GM18499 (cell line): ENCODE results near the gene EXOSC2.
"Not testable (repeated sequence)": the region's sequence is repeated elsewhere in the genome, so short reads cannot be mapped to it uniquely, and the experiment has no call there.

ENCODE experiments used
- ATAC-seq: cut with Tn5 transposase; IDR thresholded peaks from one replicate; pipeline ENCODE4 v1.9.1; 2021; ENCODE audit warnings: moderate number of reproducible peaks; ENCODE audit not compliant: insufficient read depth, unreplicated experiment

Gene EXOSC2

DNA sequence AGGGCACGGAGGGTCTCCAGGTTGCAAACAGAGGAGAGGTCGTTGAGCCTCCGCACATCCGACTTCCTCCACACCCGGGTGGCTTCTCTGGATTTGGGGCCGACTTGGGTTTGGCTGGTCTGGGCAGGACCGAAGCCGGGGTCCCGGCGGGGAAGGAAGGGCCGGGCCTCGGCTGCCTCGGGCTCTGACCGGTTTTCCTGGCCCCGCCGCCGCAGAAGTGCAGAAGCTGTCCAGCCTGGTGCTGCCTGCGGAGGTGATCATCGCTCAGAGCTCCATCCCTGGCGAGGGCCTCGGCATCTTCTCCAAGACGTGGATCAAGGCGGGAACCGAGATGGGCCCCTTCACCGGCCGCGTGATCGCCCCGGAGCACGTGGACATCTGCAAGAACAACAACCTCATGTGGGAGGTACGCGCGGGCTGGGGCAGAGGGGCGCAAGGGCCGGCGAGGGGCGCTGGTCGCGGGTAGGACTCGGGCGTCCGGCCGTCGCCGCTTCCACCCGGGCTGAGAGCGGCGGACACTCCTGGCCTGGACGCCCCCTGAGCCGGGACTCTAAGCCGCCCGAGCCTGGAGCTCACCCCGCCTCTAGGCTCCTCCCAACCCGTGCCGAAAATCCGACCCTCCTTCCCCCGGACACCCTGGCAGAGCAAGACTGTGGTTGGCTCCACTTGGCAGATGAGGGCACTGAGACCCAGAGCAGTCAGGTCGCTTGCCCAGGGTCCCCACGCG is 27.0 kb upstream of the EXOSC2 start:
- ATAC-seq = no peak

- ATAC-seq = no peak
Observed at GRCh38 chr9:130667120-130667435, 26.5 kb upstream of the EXOSC2 start.

- no peak for ATAC-seq
Observed at GRCh38 chr9:130668196-130668595, 25.4 kb upstream of the EXOSC2 start.

DNA sequence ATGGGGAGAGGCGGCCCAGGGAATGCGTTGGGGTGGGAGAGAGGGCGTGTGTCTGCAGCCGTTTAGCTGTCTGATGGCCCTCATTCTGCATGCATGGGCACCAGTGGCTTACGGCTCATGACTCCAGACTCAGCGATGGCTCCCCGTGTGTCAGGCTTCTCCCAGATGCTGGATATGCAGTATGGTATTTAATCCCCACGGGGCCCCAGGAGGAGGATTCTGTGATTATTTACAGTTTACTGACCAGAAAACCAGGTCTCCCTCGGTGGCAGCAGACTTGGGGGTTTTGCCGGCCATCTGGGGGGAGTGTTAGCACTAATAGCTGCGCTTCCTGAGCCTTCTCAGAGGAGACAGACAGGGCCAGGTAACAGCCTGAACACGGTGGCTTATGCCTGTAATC is 24.9 kb upstream of the EXOSC2 start:
- ATAC-seq = no peak

- ATAC-seq = no peak
Observed at GRCh38 chr9:130669965-130670364, 23.6 kb upstream of the EXOSC2 start.

DNA sequence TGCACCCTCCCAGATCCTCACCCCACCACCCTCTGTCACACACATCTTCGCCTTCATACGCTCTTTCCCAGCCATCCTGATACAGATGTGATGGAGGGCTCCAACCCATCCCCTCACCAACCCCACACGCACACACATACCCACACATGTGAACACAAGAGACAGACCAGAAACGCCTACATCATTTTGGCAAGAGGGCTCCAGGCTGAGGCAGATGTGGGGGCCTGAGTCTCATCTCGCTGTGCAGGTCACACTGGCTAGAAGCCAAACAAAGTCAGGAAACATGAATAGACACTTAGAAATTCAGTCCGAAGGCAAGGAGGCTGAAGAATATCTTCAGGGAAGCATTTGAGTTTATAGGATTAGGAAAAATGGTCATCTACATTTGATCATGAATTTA is 22.9 kb upstream of the EXOSC2 start:
- ATAC-seq = no peak

DNA sequence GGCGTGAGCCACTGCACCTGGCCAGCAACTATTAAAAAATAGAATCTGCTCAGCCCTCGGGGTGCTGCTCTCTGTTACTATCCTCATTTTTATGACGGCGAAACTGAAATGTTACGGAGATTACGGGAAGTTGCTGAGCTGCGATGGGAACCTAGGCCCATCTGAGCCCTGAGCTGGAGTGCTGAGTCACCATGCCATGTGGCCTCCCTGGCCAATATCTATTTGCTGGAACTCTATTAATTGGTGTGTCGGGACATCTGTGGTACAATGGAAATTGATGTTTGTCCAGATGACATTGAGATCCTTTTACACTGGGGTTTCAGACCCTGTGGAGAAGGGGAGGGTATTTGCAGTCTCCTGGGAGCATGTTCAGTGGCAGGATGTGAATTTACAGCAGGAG is 21.1 kb upstream of the EXOSC2 start:
- ATAC-seq = no peak

DNA sequence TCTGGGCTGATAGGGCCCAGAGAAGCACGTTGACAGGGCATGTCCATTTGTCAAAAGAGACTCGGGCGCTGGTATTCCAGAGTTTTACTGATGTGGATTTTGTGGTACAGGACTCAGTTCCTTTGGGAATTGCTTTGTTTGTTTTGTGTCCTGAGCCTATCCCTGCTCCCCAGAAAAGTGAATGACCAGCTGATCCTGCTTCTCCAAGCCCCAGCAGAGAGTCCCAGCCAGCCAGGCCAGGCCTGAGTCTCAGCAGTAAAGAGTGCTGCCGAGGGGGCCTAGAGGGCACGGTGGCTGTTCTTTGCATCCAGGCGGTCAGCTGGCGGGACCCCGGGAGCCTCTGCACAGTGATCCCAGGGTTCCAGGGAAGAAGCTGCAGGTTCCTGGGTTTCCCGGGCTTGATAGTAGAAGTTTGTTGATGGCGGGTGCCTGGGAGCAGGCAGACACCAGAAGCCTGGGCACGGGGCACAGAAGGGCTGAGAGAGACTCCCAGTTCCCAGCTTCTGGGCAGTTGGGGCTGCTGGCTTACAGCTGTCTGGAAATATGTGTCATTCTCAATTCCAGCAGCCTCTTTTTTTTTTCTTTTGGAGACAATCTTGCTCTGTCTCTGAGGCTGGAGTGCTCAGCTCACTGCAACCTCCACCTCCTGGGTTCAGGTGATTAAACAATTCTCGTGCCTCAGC is 20.5 kb upstream of the EXOSC2 start:
- no peak for ATAC-seq

- ATAC-seq = no peak
Observed at GRCh38 chr9:130675396-130675795, 18.2 kb upstream of the EXOSC2 start.

GRCh38 chr9:130677252-130677651 is 16.3 kb upstream of the EXOSC2 start:
- no peak for ATAC-seq

- no peak for ATAC-seq
Observed at GRCh38 chr9:130680836-130681768, 12.5 kb upstream of the EXOSC2 start.

DNA sequence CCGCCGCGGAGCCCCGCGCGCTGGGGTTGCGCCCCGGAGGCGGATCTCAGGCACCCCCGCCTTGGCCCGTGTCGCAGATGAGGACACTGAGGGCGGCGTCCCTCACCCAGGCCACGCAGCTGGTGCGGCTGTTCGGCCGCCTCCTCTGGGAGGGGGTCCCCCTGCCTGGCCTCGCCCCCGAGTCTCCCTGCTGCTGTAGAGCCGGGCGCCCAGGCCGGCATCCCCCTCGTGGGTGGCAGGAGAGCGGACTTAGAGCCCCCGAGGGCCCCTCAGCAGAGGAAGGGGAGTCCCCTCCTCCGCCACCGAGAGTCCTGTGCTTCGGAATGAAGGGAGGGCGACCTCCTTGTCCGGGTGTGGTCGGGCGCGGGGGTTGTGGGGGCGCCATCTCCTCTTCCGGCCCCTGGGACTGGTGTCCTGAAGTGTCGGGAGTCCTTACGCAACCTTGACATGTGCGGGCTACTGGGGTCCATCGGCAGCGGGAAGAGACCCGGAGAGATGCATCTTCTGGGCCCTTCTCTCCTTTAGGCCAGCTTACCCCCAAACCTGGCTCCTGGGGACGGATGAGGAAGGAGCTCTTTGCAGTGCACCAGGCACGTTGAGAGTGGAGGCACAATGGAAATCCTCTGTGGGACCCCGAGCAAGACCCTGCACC is 11.7 kb upstream of the EXOSC2 start:
- no peak for ATAC-seq

DNA sequence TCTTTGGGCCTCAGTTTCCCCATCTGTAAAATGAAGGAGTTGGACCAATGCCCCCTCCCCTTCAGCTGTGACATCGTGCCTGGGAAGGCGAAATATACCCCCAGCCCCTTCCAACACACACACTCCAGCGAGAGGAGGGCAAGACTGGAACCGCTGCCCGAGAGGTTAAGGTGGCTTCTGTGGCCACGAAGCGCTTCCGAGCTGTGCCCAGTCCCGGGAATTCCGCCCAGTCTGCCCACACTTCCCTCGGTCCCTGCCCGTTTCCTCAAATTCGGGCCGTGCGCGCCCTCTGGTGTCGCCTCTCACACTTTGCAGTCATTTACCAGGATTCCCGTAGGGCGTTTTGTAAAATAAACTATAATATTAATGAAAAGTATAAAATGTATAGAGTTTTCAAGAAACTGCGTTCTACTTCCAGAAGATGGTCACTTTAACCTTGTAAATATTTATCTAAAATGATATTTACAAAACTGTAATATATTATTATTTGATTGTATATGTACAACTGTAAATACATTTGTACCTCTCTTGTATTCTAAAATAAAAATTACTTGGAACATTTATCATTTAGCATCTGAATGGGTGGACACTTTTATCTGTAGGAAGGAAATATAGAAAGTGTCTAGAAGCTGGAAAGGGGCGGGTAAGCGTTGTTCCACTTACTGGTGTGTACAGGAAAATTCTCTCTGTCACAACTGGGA is 11.0 kb upstream of the EXOSC2 start:
- no peak for ATAC-seq

DNA sequence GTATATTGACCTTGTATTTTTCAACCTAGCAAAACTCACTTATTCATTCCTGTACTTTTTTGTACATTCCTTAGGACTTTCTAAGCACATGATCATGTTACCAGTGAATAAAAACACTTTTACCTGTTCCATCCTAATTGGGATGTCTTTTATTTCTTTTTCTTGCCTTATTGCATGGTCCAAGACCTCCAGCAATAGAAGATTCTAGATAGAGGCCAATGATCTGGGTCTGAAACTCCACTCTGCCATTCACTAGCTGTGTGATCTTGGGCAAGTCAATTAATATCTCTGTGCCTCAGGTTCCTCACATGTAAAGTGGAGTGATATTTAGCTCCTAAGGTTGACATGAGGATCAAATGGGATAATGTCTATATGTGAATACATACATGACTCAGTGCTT is 8.5 kb upstream of the EXOSC2 start:
- no peak for ATAC-seq

DNA sequence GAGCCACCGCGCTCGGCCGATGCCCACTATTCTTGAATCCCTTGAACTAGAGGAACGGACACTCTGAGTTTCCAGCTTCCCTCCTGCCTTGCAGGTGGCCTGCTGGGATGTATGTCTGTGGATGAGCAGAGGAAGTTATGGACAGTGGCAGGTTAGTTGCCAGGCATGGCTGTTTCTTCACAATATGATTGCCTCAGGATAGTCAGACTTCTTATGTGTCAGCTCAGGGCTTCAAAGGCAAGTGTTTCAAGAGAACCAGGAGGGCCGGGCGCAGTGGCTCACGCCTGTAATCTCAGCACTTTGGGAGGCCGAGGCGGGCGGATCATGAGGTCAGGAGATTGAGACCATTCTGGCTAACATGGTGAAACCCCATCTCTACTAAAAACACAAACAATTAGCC is 7.6 kb upstream of the EXOSC2 start:
- not testable (repeated sequence) for ATAC-seq

DNA sequence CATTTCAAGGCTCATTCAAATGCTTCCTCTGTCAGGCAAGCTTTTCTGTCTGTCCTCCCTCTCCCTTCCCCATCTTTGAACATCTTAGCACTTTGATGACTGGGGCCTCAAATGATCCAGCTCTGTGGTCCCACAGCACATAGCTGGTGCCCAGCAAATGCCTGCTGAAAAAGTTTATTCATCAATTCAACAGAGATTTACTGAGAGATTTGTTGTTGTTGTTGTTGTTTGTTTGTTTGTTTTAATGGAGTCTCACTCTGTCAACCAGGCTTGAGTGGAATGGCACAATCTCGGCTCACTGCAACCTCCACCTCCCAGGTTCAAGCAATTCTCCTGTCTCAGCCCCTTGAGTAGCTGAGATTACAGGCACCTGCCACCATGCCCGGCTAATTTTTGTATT is 6.0 kb upstream of the EXOSC2 start:
- no peak for ATAC-seq

DNA sequence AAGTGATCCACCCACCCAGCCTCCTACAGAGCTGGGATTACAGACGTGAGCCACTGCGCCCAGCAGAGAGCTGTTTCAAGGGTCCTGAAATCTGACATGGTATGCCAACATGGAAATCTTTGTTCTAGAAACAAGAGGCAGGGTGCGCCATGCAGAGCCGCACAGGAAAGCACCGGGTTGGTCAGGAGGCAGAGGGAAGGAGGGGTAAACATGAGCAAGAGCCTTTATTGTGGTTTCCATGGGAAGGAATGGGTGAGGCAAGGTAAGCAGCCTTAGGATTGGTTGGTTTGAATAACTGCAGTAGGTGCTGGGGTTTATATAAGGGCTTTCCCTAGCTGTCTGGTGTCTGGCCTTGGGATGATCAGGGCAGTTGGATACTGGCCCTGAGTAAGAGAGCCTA is 5.5 kb upstream of the EXOSC2 start:
- no peak for ATAC-seq

DNA sequence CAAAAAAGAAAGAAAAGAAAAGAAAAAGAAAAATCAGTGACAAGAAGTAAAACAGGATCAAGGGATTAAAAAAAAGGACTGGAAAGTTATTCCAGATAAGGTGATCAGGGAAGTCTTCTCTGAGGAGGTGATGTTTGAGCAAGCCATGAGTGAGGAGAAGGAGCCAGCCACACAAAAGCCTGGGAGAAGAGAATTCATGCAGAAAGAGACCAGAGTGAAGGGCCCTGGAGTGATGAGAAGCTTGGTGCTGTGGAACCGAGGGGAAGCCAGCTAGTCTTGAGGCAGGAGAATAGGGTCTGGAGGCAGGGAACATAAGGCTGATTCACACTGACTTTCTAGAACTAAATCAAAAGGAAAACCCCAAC is 4.0 kb upstream of the EXOSC2 start:
- no peak for ATAC-seq

DNA sequence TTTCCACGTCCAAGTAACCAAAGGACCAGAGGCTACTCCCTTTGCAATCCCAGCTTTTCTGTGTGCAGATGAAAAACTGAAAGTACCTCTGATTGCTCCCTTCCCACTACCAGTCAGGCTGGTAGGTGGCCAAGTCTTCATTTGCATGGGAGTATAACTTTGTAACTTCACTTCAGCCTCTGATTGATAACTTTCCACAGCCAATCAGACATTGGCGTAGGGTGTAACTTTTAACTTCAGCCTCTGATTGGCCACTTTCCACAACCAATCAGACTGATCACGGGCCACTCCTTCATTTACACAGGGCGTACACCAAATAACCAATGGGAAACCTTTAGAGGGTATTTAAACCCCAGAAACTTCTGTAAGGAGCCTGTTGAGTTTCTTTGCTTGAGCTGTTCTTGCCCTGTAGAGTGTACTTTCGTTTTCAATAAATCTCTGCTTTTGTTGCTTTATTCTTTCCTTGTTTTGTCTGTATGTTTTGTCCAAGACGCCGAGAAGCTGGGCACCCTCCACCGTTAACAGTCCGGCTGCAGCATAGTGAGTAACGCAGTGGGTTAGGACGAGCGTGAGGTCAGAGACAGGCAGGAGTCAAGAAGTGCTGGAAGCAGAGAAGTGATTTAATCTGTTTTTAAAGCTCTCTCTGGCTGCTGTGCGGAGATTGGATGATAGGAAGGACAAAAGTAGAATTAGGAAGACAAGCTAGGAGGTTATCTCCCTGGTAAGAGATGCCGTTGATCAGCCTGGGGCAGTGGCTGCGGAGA is 3.5 kb upstream of the EXOSC2 start:
- no peak for ATAC-seq

GRCh38 chr9:130692321-130692720 is 1.3 kb upstream of the EXOSC2 start:
- no peak for ATAC-seq
